ENCODE data around the gene AP1S1.

DNA sequence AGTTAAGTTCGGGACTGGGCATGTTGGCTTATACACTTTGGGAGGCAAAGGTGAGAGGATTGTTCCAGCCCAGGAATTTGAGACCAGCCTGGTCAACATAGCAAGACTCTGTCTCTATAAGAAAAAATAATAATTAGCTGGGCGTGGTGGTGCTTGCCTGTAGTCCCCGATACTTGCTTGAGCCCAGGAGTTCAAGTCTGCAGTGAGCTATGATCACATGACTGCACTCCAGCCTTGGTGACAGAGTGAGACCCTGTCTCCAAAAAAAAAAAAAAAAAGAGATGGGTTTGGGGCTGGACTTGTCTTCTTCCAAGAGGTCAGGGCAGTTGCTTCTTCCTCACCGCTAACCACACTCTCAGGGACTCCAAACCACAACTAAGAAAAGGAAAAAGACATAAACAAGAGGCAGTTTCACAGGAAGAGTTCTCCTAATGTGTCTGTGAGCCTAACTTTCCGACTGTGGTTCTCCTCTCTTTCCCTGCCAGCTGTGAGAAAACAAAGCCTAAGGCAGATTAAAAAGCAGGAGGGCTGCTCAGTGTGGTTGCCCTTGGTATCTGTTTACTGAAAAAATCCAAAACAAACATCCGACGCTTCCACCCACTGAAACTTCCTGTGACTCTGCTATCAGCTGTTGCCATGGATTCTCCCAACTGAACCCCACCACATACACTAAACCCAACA lies 29.8 kb upstream of the AP1S1 start:
- TF ChIP-seq, protein P1, sequence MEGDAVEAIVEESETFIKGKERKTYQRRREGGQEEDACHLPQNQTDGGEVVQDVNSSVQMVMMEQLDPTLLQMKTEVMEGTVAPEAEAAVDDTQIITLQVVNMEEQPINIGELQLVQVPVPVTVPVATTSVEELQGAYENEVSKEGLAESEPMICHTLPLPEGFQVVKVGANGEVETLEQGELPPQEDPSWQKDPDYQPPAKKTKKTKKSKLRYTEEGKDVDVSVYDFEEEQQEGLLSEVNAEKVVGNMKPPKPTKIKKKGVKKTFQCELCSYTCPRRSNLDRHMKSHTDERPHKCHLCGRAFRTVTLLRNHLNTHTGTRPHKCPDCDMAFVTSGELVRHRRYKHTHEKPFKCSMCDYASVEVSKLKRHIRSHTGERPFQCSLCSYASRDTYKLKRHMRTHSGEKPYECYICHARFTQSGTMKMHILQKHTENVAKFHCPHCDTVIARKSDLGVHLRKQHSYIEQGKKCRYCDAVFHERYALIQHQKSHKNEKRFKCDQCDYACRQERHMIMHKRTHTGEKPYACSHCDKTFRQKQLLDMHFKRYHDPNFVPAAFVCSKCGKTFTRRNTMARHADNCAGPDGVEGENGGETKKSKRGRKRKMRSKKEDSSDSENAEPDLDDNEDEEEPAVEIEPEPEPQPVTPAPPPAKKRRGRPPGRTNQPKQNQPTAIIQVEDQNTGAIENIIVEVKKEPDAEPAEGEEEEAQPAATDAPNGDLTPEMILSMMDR (IDR thresholded peaks at IDR 0.05) = no peak
- no peak for TF ChIP-seq POLR2A (IDR thresholded peaks at IDR 0.05)
- no peak for TF ChIP-seq POLR2AphosphoS5 (IDR thresholded peaks at IDR 0.05)

Data from breast epithelium (tissue), 3 donors.